Activated naive CD8-positive, alpha-beta T cell (primary cell): ENCODE data around the gene TPRKB.
"Not testable (repeated sequence)": the region's sequence is repeated elsewhere in the genome, so short reads cannot be mapped to it uniquely, and the experiment has no call there.

ENCODE experiments used
- H3K27ac Mint-ChIP-seq: one replicate; pipeline ENCODE4 v1.8.0; 2021; ENCODE audit warnings: mixed read lengths
- H3K27me3 Mint-ChIP-seq: one replicate; pipeline ENCODE4 v1.8.0; 2021; ENCODE audit warnings: mixed read lengths
- H3K36me3 Mint-ChIP-seq: one replicate; pipeline ENCODE4 v1.8.0; 2021; ENCODE audit warnings: mixed read lengths
- H3K4me1 Mint-ChIP-seq: one replicate; pipeline ENCODE4 v1.8.0; 2021; ENCODE audit warnings: low read depth, mixed read lengths
- H3K4me3 Mint-ChIP-seq: one replicate; pipeline ENCODE4 v1.8.0; 2021; ENCODE audit warnings: mild to moderate bottlenecking, mixed read lengths
- H3K9me3 Mint-ChIP-seq: one replicate; pipeline ENCODE4 v1.8.0; 2021; ENCODE audit warnings: low read depth, mixed read lengths

TPRKB gene

GRCh38 chr2:73717695-73718094, 19.4 kb downstream of the TPRKB start:
- not testable (repeated sequence) for H3K27ac Mint-ChIP-seq, H3K4me1 Mint-ChIP-seq, H3K27me3 Mint-ChIP-seq, H3K36me3 Mint-ChIP-seq, H3K4me3 Mint-ChIP-seq
- peaks cover 12% of the 10 kb centered on the region for H3K9me3 Mint-ChIP-seq

- Mint-ChIP-seq H3K27me3 (peaks cover 2% of the 10 kb centered on the region), H3K4me1 (no peaks in the 10 kb centered on the region), H3K4me3 (no peak overlapping the region), H3K9me3 (peaks cover 12% of the 10 kb centered on the region), H3K27ac (no peak overlapping the region), H3K36me3 (peaks cover 6% of the 10 kb centered on the region)
These were observed 19.9 kb downstream of the TPRKB start for GRCh38 chr2:73717251-73717606.

- Mint-ChIP-seq H3K4me1 (no peaks in the 10 kb centered on the region), H3K27ac (no peak overlapping the region), H3K9me3 (peaks cover 12% of the 10 kb centered on the region), H3K27me3 (peaks cover 2% of the 10 kb centered on the region), H3K36me3 (peaks cover 6% of the 10 kb centered on the region), H3K4me3 (no peak overlapping the region)
These were observed 20.4 kb downstream of the TPRKB start for GRCh38 chr2:73716543-73717250.

GRCh38 chr2:73714091-73714490, 23.1 kb downstream of the TPRKB start:
- Mint-ChIP-seq H3K4me3 (no peak overlapping the region), H3K27ac (no peak overlapping the region), H3K36me3 (peaks cover 6% of the 10 kb centered on the region), H3K9me3 (peaks cover 12% of the 10 kb centered on the region), H3K4me1 (no peaks in the 10 kb centered on the region), H3K27me3 (peaks cover 2% of the 10 kb centered on the region)

GRCh38 chr2:73708527-73708926, 28.6 kb downstream of the TPRKB start:
- Mint-ChIP-seq H3K4me3 (no peak overlapping the region), H3K36me3 (peaks cover 1% of the 10 kb centered on the region), H3K27me3 (peaks cover 2% of the 10 kb centered on the region), H3K27ac (no peak overlapping the region), H3K4me1 (no peaks in the 10 kb centered on the region), H3K9me3 (peaks cover 2% of the 10 kb centered on the region)

GRCh38 chr2:73707636-73708035, 29.5 kb downstream of the TPRKB start:
- Mint-ChIP-seq H3K27ac (no peak overlapping the region), H3K9me3 (no peaks in the 10 kb centered on the region), H3K27me3 (peaks cover 2% of the 10 kb centered on the region), H3K36me3 (no peaks in the 10 kb centered on the region), H3K4me1 (no peaks in the 10 kb centered on the region), H3K4me3 (no peak overlapping the region)

GRCh38 chr2:73707058-73707457, 30.1 kb downstream of the TPRKB start:
- H3K9me3 Mint-ChIP-seq, result no peaks in the 10 kb centered on the region
- no peak overlapping the region for H3K4me3 Mint-ChIP-seq
- no peaks in the 10 kb centered on the region for H3K4me1 Mint-ChIP-seq
- no peaks in the 10 kb centered on the region for H3K36me3 Mint-ChIP-seq
- H3K27me3 Mint-ChIP-seq, result peaks cover 2% of the 10 kb centered on the region
- no peak overlapping the region for H3K27ac Mint-ChIP-seq

GRCh38 chr2:73705091-73705490, 32.1 kb downstream of the TPRKB start:
- no peaks in the 10 kb centered on the region for H3K9me3 Mint-ChIP-seq
- H3K4me1 Mint-ChIP-seq, result no peaks in the 10 kb centered on the region
- H3K27ac Mint-ChIP-seq, result no peak overlapping the region
- no peak overlapping the region for H3K4me3 Mint-ChIP-seq
- no peaks in the 10 kb centered on the region for H3K36me3 Mint-ChIP-seq
- peaks cover 6% of the 10 kb centered on the region for H3K27me3 Mint-ChIP-seq

GRCh38 chr2:73704285-73704684, 32.9 kb downstream of the TPRKB start:
- no peaks in the 10 kb centered on the region for H3K9me3 Mint-ChIP-seq
- no peak overlapping the region for H3K27ac Mint-ChIP-seq
- peaks cover 6% of the 10 kb centered on the region for H3K27me3 Mint-ChIP-seq
- H3K4me3 Mint-ChIP-seq, result no peak overlapping the region
- H3K36me3 Mint-ChIP-seq, result no peaks in the 10 kb centered on the region
- H3K4me1 Mint-ChIP-seq, result no peaks in the 10 kb centered on the region

GRCh38 chr2:73703675-73704074, 33.5 kb downstream of the TPRKB start:
- no peaks in the 10 kb centered on the region for H3K36me3 Mint-ChIP-seq
- H3K9me3 Mint-ChIP-seq, result no peaks in the 10 kb centered on the region
- peaks cover 4% of the 10 kb centered on the region for H3K27me3 Mint-ChIP-seq
- no peak overlapping the region for H3K27ac Mint-ChIP-seq
- H3K4me3 Mint-ChIP-seq, result no peak overlapping the region
- H3K4me1 Mint-ChIP-seq, result no peaks in the 10 kb centered on the region

GRCh38 chr2:73702852-73703493, 34.2 kb downstream of the TPRKB start:
- H3K27me3 Mint-ChIP-seq, H3K4me1 Mint-ChIP-seq, H3K27ac Mint-ChIP-seq, H3K36me3 Mint-ChIP-seq, H3K4me3 Mint-ChIP-seq, H3K9me3 Mint-ChIP-seq: not testable (repeated sequence)

- Mint-ChIP-seq H3K4me3 (no peak overlapping the region), H3K36me3 (peaks cover 3% of the 10 kb centered on the region), H3K9me3 (no peaks in the 10 kb centered on the region), H3K27me3 (peaks cover 4% of the 10 kb centered on the region), H3K27ac (no peak overlapping the region), H3K4me1 (no peaks in the 10 kb centered on the region)
These were observed 35.0 kb downstream of the TPRKB start for GRCh38 chr2:73701968-73702665.

GRCh38 chr2:73701448-73701765, 35.7 kb downstream of the TPRKB start:
- H3K27me3 Mint-ChIP-seq, H3K36me3 Mint-ChIP-seq, H3K27ac Mint-ChIP-seq, H3K4me3 Mint-ChIP-seq, H3K9me3 Mint-ChIP-seq, H3K4me1 Mint-ChIP-seq: not testable (repeated sequence)

GRCh38 chr2:73700661-73701447, 36.3 kb downstream of the TPRKB start:
- H3K36me3 Mint-ChIP-seq, result peaks cover 3% of the 10 kb centered on the region
- H3K27ac Mint-ChIP-seq, result no peak overlapping the region
- no peaks in the 10 kb centered on the region for H3K4me1 Mint-ChIP-seq
- H3K27me3 Mint-ChIP-seq, result peaks cover 4% of the 10 kb centered on the region
- no peaks in the 10 kb centered on the region for H3K9me3 Mint-ChIP-seq
- H3K4me3 Mint-ChIP-seq, result no peak overlapping the region

- H3K4me3 Mint-ChIP-seq, result no peak overlapping the region
- H3K9me3 Mint-ChIP-seq, result no peaks in the 10 kb centered on the region
- H3K27me3 Mint-ChIP-seq, result peaks cover 4% of the 10 kb centered on the region
- H3K27ac Mint-ChIP-seq, result no peak overlapping the region
- H3K4me1 Mint-ChIP-seq, result no peaks in the 10 kb centered on the region
- peaks cover 3% of the 10 kb centered on the region for H3K36me3 Mint-ChIP-seq
These were observed 37.0 kb downstream of the TPRKB start for GRCh38 chr2:73700131-73700611.
